ENCODE results near the gene GFM2. TPM values are rescaled to one million over a fixed set of nuclear protein-coding genes. Genes with fewer than 3 reads are reported as not detected.
"Not testable (repeated sequence)": the region's sequence is repeated elsewhere in the genome, so short reads cannot be mapped to it uniquely, and the experiment has no call there.

Gene GFM2
- total and polyA plus RNA-seq, 4 experiments from 2014 or later: 9.5 to 21.6 (median 15.5) TPM

GRCh38 chr5:74684900-74685851, 81.7 kb downstream of the GFM2 start, which contains the start of gene HEXB:
Gene HEXB, plus strand, starts transcription at chr5:74685233. Its CDS starts 28 bp downstream, at chr5:74685261.
- Mint-ChIP-seq H3K27me3 (no peaks in the 10 kb centered on the region), H3K36me3 (peaks cover 4 to 15% of the 10 kb centered on the region in 2 donors), H3K27ac (peak within 1 kb of the TSS; percentile 68 to 92 (median 84)), H3K9me3 (peaks cover 0 to 2% (median 0%) of the 10 kb centered on the region in 8 donors), H3K4me3 (peak within 1 kb of the TSS; percentile 79 to 92 (median 88)), H3K4me1 (peaks cover 22 to 35% (median 26%) of the 10 kb centered on the region in 4 donors)
- Histone ChIP-seq H3K4me1 (ENCODE audit: insufficient read depth, low read length) (peaks cover 26% of the 10 kb centered on the region), H3K4me3 (ENCODE audit: low read length in 2 of 2) (peak within 1 kb of the TSS; percentile 61 to 71), H3K27ac (ENCODE audit: low read depth, low read length) (peak within 1 kb of the TSS; percentile 73), H3K9me3 (ENCODE audit: control insufficient read depth in 1 of 2, low read length in 2 of 2) (no peaks in the 10 kb centered on the region), H3K36me3 (ENCODE audit: insufficient read depth, low read length) (peaks cover 4% of the 10 kb centered on the region), H3K27me3 (ENCODE audit: insufficient read depth, low read length) (peaks cover 3% of the 10 kb centered on the region)
- intact Hi-C loops (cut with micrococcal nuclease): loop anchor here (1.0 to 2.0 kb wide), 2 partner anchors 45 to 652 kb away; partner anchors contain the start of genes ENC1 and HMGCR
- ChIA-PET POLR2A (ENCODE audit: partially characterized antibody) (interaction anchor here (0.6 to 1.2 kb wide), 2 partner anchors 18 to 30 kb away, joined by 3 read pairs; no protein-coding TSS in a partner anchor), CTCF (ENCODE audit: partially characterized antibody) (interaction anchor here (0.9 kb wide), 1 partner anchor 12 kb away, joined by 5 read pairs; no protein-coding TSS in a partner anchor)
- peak; percentile 72 to 83 (median 78) for DNase-seq

DNA sequence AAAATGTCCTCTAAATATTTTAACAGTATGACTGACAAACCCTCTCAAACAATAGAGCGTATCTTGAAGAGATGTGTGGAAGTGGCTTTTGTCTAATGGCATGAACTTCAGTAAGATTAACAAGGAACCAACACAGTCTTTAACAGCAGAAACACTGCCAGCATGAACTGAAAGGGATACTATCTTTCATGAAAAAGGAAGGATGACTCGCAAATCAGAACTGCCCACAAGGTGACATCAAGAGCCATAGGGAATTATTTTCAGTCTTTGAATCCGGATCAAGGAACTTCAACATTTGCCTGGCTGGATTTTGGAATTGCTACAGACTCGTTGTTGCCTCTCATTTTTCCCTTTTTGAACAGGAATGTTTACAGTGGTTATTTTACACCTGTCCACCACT, 87.0 kb downstream of the GFM2 start:
- Mint-ChIP-seq H3K27me3 (peaks cover 3 to 8% of the 10 kb centered on the region in 2 donors), H3K27ac (no peak overlapping the region), H3K4me1 (peaks cover 0 to 5% (median 3%) of the 10 kb centered on the region in 4 donors), H3K4me3 (peak overlapping the region in 1 of 8 donors; percentile 42), H3K36me3 (no peaks in the 10 kb centered on the region), H3K9me3 (peaks cover 0 to 2% (median 0%) of the 10 kb centered on the region in 8 donors)
- intact Hi-C loops (cut with micrococcal nuclease): no loop called here
- peaks cover 8% of the 10 kb centered on the region for H3K4me1 ChIP-seq (ENCODE audit: insufficient read depth, low read length)
- H3K9me3 ChIP-seq (ENCODE audit: control insufficient read depth in 1 of 2, low read length in 2 of 2): no peaks in the 10 kb centered on the region
- DNase-seq: no peak
- no peak overlapping the region for H3K27ac ChIP-seq (ENCODE audit: low read depth, low read length)
- ChIA-PET CTCF (ENCODE audit: partially characterized antibody) (no interaction called here), POLR2A (ENCODE audit: partially characterized antibody) (no interaction called here)
- no peaks in the 10 kb centered on the region for H3K36me3 ChIP-seq (ENCODE audit: insufficient read depth, low read length)
- peaks cover 3% of the 10 kb centered on the region for H3K27me3 ChIP-seq (ENCODE audit: insufficient read depth, low read length)
- H3K4me3 ChIP-seq (ENCODE audit: low read length in 2 of 2): no peak overlapping the region

GRCh38 chr5:74679300-74679699, 87.6 kb downstream of the GFM2 start:
- H3K4me3 ChIP-seq (ENCODE audit: low read length in 2 of 2); intact Hi-C loops (cut with micrococcal nuclease); H3K4me1 ChIP-seq (ENCODE audit: insufficient read depth, low read length); DNase-seq; CTCF ChIA-PET (ENCODE audit: partially characterized antibody); H3K27ac ChIP-seq (ENCODE audit: low read depth, low read length); H3K9me3 ChIP-seq (ENCODE audit: control insufficient read depth in 1 of 2, low read length in 2 of 2); H3K4me3 Mint-ChIP-seq; POLR2A ChIA-PET (ENCODE audit: partially characterized antibody); H3K4me1 Mint-ChIP-seq; H3K36me3 ChIP-seq (ENCODE audit: insufficient read depth, low read length); H3K27me3 Mint-ChIP-seq; H3K27me3 ChIP-seq (ENCODE audit: insufficient read depth, low read length); H3K36me3 Mint-ChIP-seq; H3K27ac Mint-ChIP-seq; H3K9me3 Mint-ChIP-seq: not testable (repeated sequence)

DNA sequence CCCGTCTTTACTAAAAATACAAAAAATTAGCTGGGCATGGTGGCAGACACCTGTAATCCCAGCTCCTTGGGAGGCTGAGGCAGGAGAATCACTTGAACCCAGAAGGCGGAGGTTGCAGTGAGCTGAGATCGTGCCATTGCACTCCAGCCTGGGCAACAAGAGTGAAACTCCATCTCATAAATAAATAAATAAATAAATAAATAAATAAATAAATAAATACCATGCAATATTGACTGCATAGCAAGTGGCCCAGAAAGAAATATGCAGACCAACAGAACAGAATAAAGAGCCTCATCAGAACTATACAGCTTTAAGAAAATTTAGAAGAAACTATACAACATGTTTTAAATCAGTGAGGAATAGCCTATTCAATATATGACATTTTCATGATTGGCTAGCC, 88.8 kb downstream of the GFM2 start:
- H3K36me3 ChIP-seq (ENCODE audit: insufficient read depth, low read length); H3K9me3 ChIP-seq (ENCODE audit: control insufficient read depth in 1 of 2, low read length in 2 of 2); H3K9me3 Mint-ChIP-seq; H3K27me3 Mint-ChIP-seq; H3K27ac Mint-ChIP-seq; H3K27ac ChIP-seq (ENCODE audit: low read depth, low read length); H3K4me1 Mint-ChIP-seq; CTCF ChIA-PET (ENCODE audit: partially characterized antibody); intact Hi-C loops (cut with micrococcal nuclease); H3K27me3 ChIP-seq (ENCODE audit: insufficient read depth, low read length); H3K4me3 Mint-ChIP-seq; POLR2A ChIA-PET (ENCODE audit: partially characterized antibody); H3K36me3 Mint-ChIP-seq; H3K4me1 ChIP-seq (ENCODE audit: insufficient read depth, low read length); DNase-seq; H3K4me3 ChIP-seq (ENCODE audit: low read length in 2 of 2): not testable (repeated sequence)

DNA sequence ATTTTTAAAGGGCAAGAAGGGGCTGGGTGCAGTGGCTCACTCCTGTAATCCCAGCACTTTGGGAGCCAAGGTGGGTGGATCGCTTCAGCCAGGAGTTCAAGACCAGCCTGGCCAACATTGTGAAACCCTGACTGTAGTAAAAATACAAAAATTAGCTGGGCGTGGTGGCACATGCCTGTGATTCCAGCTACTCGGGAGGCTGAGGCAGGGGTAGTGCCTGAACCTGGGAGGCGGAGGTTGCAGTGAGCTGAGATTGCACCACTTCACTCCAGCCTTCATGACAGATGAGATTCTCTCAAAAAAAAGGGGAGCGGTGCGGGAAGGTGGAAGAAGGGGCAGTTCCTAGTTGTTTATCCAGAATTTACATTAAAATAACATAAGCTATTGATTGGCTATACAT, 90.5 kb downstream of the GFM2 start:
- H3K4me3 Mint-ChIP-seq; H3K36me3 Mint-ChIP-seq; H3K9me3 ChIP-seq (ENCODE audit: control insufficient read depth in 1 of 2, low read length in 2 of 2); H3K4me1 ChIP-seq (ENCODE audit: insufficient read depth, low read length); DNase-seq; H3K27ac Mint-ChIP-seq; intact Hi-C loops (cut with micrococcal nuclease); H3K9me3 Mint-ChIP-seq; H3K36me3 ChIP-seq (ENCODE audit: insufficient read depth, low read length); H3K4me3 ChIP-seq (ENCODE audit: low read length in 2 of 2); CTCF ChIA-PET (ENCODE audit: partially characterized antibody); H3K27ac ChIP-seq (ENCODE audit: low read depth, low read length); POLR2A ChIA-PET (ENCODE audit: partially characterized antibody); H3K4me1 Mint-ChIP-seq; H3K27me3 ChIP-seq (ENCODE audit: insufficient read depth, low read length): not testable (repeated sequence)
- H3K27me3 Mint-ChIP-seq: peaks cover 7 to 12% of the 10 kb centered on the region in 2 donors

- Histone ChIP-seq H3K27me3 (ENCODE audit: insufficient read depth, low read length) (no peaks in the 10 kb centered on the region), H3K4me1 (ENCODE audit: insufficient read depth, low read length) (no peaks in the 10 kb centered on the region), H3K4me3 (ENCODE audit: low read length in 2 of 2) (no peak overlapping the region), H3K36me3 (ENCODE audit: insufficient read depth, low read length) (no peaks in the 10 kb centered on the region), H3K9me3 (ENCODE audit: control insufficient read depth in 1 of 2, low read length in 2 of 2) (no peaks in the 10 kb centered on the region), H3K27ac (ENCODE audit: low read depth, low read length) (no peak overlapping the region)
- Mint-ChIP-seq H3K27ac (peak overlapping the region in 1 of 7 donors; percentile 22), H3K9me3 (no peaks in the 10 kb centered on the region), H3K4me1 (no peaks in the 10 kb centered on the region), H3K27me3 (peaks cover 7 to 14% of the 10 kb centered on the region in 2 donors), H3K36me3 (no peaks in the 10 kb centered on the region), H3K4me3 (no peak overlapping the region)
- peak in 2 of 5 donors; percentile 18 to 26 for DNase-seq
- ChIA-PET POLR2A (ENCODE audit: partially characterized antibody) (no interaction called here), CTCF (ENCODE audit: partially characterized antibody) (interaction anchor here (0.9 to 2.5 kb wide), 7 partner anchors 9 to 281 kb away, joined by 3 to 10 read pairs (median 3); no protein-coding TSS in a partner anchor)
- intact Hi-C loops (cut with micrococcal nuclease): loop anchor here (2.0 to 5.0 kb wide), 2 partner anchors 592 to 1009 kb away; no protein-coding TSS in a partner anchor
These were observed 93.7 kb downstream of the GFM2 start for GRCh38 chr5:74673011-74673790.
